NCI-H774 (cell line): Measurements from ENCODE around the gene SPAG17.
A peak's percentile ranks its signal among the peaks of the same experiment; 100 is the strongest.

ENCODE experiments used
- DNase-seq: peaks from one replicate; lab custom pipeline; 2025; lab: John Stamatoyannopoulos, UW

The SPAG17 gene

DNA sequence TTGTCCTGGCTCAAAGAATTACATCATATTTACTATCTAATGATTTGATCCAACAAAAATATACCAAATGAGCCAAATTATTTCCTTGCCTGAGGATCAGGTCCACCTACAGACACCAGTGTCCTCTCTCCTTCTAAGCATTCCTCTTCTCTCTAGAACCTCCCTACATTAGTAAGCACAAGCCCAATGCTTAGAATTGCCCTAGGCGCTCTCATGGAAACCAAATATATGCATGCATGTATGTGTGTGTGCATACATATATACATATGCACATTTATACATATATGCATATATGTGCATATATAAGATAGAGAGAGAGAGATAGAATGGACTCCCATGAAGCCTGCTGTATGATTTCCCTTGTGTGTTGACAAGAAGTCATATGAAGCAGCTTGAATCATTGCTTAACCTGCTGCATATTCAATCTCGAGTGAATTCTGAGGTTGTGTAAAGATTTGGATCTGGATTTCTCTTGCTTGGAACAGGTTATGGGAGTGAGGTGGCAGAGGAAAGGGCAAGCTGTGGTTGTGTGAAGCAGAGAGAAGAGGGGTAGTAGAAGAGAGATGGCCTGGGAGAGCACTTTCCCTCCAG lies 66.1 kb downstream of the SPAG17 start:
- DNase-seq, result no peak

DNA sequence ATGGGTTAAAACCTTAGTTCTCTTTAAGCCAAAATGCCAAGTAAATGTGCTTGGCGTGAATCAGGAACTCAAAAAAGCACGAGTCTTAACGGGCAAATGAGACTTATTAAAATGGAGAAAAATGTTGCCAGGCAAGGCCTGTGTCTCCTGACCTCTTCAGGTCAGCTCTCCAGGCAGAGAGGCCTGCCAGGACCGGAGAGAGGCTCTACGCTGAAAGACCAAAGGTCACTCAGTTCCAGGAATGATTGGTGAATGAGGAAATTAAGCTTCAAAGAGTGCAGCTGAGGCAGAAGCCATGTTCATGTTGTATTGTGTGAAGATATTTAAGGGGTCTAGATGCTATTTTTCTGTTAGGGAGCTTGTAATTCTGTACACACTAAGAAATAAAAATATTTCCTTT lies 66.6 kb downstream of the SPAG17 start:
- DNase-seq, result no peak

DNA sequence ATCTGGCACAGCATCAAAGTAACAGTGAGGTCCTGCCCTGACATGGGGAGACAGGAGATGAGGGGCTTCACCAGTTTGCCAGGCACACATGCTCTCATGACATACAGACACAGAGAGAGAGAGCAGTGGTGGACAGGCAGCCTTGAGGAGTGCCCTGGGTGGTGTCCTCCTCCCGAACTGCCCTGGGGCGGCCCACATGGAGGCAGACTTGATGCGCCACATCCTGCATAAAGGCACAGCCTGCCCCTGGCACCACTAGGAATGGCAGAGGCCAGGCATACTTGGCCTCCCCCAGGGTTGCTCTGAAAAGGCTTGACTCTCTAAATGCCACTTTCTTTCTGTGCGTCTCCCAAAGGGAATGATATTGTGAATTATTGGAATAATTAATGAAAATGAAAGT lies 67.5 kb downstream of the SPAG17 start:
- DNase-seq, result no peak

DNA sequence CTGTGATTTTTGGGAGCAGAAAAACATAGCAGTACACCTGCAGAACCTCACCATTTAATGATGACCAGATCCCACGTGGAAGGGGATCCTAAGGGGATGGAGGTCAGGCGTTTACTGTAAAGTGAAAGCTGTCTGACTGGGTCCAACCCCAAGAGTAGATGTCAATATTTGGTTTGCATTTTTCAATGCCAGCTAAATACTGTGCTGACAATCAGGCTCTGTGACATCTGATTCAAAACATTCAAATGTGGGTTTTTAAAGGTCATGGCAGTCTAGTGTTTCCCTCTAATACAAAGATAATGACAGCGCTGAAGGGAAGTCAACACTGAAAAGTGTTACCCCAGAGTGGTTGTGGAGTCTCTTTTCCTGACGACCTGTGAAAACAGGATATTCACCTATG lies 68.1 kb downstream of the SPAG17 start:
- peak; percentile 81 for DNase-seq

DNA sequence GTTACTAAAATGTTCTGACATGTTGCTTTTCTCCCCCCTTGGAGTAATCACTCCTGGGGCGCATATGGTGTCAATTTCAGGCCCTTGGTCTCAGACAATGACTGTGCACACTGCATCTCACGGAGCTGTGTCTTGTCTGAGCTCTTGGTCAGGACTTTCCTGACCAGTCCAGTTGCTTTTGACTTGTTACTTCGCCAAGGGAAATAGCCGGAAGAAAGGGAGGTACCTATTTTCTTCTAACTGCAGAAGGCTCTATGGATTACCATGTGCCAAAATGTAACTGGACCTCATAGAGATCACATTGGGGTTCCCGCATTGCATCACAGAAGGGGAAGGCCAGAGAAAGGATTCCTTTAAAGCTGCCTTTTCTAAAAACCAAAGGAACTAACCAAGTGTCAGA lies 68.6 kb downstream of the SPAG17 start:
- DNase-seq, result no peak

DNA sequence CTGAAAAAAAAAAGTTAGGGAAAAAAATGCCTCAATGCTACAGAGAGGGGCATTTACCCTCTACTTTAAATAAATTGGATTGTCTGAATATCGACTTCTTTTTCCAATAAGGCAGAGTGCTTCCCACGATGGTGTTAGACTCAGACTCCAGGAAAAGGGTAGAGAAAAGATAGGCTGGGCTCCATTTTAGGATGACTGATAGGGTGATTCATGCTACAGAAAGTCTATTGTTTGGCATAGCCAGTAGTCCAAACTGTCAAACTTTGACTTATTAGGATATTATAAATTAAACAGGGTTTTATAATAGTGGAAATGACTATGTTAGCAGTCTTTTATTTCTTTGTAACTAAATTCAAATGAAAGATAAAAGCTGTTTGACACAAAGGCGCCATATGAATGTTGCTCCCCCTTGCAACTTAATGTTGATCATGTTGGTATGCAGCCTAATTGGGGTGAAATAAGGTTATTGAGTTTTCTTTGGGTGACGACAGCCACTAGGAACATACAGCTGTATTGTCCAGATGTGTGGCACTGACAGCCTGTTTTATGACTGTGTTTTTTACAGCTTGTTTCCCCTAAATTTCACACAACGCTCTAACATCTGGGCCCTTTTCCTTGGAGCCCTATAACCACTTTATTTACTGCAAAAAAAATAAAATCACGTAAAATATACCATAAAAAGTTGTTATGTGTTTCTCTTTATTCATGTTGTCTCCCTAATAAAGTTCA lies 69.3 kb downstream of the SPAG17 start:
- no peak for DNase-seq

DNA sequence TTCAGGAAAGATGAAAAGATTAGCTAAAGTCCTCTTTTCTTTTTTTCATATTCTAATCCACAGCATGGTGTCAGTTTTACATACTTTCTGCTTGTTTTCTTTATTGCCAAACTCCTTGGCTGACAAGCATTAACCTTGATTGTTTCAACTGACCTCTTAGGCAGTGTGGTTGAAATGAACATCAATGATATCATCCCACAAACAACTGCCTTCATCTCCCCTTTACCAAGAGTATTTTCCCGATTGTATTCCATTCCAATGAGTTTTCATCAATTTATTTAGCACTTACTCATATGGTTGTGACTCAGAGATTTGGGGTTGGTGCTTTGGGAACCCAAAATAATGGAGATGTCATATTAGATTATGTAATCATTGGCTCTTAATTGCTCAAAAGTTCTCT lies 71.8 kb downstream of the SPAG17 start:
- DNase-seq, result no peak

DNA sequence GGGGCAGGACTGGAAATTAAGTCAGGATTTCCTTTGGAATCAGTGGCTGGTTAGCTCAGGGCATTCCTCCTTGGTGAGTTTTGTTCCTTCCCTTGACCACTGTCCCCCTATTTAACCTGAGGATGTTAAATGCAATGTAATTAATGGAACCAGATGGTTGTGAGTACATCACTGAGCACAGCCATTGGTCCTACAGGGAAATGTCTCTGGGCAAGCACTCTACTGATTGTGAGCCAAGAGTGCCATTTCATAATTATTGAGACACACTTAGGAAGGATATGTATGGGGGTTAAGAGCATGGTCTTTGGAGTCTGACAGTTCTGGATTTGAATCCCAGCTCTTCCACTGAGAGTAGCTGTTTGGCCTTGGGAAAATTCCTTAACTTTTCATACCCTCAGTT lies 74.4 kb downstream of the SPAG17 start:
- no peak for DNase-seq

DNA sequence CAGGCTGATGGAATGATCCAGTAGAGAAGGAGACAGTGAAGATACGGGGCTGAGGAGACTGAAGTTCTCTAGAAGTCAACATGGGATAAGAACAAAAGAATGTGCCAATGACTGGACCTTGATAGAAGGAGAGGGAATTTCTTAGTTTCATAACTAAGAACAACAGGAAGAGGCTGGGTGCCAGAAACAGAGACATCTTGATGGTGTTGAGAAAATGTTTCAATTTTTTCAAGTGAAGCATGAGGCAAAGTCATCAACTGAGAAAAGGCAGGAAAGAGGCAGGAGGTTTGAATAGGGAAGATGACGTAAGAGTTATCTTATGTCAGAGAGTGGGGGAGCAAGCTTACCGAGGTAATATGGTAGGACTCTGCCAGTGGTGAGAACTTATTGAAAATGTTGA lies 80.1 kb downstream of the SPAG17 start:
- DNase-seq, result no peak

DNA sequence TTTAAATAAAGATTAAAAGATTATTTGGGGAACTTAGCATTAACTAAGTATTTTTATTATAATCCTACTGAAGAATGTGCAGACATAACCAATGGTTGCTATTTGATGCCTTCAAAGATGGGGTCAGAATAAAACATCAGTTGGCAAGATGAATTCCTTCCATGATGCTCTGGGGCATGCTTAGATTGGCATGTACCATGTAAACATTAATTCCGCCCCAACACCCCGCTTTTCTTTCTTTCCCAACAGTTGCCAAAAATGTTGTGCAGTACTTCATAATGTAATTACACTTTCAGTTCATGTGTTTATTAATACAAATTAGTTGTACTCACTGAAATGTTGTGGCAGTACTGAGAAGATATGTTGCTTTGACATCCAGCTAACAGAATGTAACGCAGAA lies 82.6 kb downstream of the SPAG17 start:
- DNase-seq, result no peak

DNA sequence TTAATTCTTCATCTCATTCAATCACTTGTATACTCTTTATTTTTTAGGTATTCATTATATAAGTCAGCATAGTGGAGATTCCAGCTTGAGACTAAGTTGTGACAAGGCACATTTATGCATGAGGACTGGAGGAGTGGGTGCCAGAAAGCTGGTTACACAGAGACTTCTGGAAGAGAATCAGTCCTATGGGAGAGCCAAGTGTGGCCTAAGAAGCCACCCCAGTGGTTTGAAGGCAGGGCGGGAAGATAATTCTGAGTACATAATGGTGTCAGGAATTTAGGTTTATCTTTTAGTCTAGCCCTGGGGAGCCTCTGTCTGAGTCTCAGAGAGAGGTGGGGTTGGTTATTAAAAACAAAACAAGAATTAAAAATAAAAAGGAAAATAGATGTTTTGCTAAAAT lies 83.0 kb downstream of the SPAG17 start:
- no peak for DNase-seq

DNA sequence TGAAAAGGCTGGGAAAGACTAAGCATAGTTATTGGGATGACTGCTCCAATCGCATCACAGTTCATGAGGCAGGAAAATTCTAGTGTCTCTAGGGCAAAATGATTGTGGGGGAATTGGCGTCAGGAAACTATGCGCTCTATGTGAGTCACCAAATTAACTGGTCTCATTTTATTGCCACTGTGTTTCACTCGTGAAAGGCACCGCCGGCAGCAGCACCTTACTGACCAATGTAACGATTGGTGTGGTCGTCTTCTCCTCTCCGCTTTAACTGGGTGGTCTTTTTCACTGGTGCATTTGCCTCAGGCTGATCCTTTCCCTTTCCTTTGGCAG lies 83.5 kb downstream of the SPAG17 start:
- DNase-seq, result peak; percentile 37

DNA sequence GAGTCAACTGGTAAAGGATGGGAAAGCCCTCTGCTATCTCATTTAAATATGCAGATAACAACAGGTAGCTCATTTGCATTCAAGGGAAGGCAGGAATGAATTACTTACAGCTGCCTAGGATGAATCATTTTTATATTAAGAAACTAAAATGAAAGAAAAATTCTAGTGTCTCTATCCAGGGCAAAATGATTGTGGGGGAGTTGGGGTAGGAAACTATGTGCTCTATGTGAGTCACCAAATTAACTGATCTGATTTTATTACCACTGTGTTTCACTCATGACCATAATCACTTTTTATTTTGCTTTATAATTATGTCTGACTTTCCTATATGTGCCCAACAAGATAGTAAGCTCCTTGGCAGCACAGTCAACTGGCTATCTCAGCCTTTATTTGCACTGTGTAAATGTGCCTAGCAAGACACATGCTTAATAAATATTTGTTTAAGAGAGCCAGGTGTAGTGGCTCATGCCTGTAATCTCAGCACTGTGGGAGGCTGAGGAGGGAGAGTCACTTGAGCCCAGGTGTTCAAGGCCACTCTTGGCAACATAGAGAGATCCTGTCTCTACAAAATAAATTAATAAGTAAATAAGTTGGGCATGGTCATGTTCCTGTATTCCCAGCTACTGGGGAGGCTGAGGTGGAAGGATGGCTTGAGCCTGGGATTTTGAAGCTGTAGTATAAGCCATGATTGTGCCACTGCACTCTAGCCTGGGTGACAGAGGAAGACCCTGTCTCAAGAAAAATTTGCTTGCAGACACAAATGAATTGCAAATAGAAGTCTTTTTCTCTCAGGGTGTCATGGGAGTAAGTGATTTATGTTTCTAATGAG lies 84.1 kb downstream of the SPAG17 start:
- peak; percentile 90 for DNase-seq

DNA sequence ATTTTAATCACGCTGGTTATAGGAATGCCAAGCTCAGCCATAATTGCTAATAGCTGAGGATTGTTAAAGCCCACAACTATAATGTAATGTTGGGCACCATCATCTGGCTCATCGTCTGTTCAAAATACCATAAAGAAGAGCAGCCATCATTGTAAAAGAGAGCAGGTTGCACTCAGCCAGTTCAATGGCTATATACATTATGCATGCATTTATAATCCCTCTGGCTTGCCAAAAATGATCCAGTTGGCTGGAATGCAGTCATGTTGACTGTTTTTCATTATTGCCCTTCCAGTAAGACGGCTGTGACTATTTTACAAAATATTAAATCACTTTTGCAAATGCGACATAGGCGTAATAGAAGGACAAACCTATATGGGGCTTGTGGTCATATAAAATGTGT lies 85.3 kb downstream of the SPAG17 start:
- no peak for DNase-seq

DNA sequence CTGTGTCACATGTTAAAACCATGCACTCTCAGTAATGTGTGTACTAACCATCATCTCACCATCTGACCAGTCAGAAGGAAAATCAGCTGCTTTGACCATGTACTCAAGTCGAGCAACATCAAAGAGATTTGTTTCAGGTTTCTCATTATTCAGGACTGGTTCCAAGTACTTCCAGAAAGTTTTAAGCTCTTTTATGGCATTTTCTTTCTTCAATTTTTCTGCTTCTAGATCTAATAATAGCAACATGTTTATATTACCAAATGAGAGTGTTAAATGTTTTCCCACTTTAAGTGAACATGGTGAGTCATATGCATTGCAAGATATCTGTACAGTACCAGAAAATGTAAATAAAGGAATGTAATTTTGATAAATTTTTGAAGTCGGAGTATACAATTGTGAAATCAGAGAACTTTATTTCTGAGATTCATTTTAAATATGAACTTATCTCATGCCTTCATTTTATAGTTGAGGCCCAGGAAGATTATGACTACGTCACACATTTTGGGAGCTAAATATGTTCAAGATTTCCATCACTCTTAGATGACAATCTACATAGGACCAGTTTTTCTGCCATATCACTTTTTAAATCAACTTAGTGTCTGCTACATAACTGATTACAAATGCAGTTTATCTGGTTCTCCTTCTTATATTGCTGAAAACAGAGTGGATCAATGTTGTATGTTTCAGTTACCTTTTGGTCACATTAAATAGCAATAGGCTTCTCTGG lies 87.2 kb downstream of the SPAG17 start:
- no peak for DNase-seq

DNA sequence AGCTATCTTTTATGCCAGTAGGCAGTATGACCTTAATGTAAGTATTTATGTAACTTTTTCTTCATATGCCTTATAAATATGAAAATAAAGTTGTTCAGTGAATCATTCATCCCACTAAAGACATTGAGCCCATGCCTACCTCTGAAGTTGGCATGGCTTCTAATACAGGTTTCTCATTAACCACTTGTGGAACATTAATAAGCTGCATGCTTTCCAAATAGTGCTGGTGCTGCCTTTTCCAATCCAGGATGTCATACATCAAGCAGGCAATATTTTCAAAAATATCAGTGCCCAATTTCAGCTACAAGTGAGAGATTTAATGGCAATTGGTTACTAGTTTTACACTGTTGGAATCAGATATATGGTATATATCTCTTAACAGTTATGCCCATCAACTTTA lies 92.0 kb downstream of the SPAG17 start:
- DNase-seq, result no peak

DNA sequence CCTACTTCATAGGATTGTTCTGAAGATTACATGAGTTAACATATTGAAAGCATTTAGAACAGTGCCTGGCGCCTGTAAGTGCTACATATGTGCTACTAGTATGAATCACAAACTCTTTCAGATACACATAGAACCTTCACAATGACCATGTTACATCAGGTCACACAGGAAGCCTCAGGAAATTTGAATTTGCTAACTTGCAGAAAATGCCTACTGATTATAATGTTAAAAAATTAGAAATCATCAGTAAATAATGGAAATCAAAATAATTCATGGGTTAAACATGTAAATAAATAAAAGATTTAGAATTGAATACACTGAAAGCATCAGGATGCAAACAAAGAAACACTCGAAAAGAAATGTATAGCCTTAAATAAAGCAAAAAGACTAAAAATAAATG lies 94.9 kb downstream of the SPAG17 start:
- no peak for DNase-seq

DNA sequence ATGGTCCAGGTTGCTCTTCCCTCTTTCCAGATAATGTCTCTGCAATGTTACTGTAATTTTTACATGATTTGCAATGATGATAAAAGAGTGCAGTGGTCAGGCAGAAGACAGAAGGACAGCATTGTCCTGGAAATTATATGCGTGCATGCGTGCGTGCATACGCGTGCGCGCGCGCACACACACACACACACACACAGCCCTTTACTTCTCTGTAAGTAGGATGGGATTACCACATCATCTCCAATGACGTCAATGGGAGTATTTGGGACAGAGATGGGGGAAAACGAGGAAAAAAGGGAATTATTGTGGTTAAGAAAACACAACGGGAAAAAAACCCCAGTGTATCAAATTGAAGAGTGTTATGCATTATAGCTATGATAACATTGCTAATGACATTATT lies 99.7 kb downstream of the SPAG17 start:
- no peak for DNase-seq

DNA sequence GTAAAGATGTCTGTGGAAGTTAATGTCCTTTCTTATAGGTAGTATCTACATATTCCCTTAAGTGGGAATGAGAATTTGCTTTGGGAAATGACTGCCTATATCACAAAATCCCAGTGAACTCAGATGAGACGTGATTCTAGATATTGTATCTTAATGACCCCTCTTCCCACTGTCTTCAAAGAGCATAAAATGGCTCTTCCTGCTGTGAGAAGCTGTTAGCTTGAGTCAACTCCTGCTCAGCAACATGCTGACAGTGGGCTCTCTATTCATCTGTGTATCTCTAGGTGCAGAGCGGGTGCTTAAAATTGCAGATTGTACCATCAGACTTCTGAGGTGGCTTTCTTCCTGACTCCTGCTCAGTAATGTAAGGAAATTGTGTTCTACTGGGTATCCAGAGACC lies 100.6 kb downstream of the SPAG17 start:
- no peak for DNase-seq

DNA sequence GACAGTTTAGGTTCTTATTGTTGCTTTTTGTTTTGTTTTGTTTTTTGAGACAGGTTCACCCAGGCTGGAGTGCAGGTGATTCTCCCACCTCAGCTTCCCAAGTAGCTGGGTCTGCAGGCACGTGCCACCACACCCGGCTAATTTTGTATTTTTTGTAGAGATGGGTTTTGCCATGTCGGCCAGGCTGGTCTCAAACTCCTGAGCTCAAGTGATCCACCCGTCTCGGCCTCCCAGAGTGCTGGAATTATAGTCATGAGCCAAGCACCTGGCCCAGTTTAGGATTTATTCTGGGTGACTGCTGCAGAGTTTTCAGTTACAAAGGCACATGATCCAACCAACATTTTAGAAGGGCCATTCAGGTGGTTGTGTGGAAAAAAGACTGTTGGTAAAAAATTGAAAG lies 102.0 kb downstream of the SPAG17 start:
- no peak for DNase-seq

DNA sequence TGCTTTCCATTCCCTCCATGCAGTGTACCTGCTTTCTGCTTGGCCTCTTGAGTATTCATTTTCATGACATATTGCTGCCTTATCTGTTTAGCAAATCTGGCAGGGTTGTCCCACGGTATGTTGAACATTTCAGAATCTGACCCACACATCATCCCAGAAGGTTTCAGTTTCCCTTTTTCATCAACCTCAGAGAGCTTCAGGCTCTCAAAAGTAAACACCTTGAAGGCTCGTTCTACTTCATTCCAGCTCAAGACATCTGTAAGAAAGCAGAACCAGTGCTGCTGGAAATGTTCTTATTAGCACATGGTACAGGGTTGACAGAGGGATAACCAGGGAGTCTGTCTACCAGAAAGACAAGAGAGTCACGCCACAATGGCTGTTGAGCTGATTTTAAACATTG lies 103.6 kb downstream of the SPAG17 start:
- DNase-seq, result no peak

DNA sequence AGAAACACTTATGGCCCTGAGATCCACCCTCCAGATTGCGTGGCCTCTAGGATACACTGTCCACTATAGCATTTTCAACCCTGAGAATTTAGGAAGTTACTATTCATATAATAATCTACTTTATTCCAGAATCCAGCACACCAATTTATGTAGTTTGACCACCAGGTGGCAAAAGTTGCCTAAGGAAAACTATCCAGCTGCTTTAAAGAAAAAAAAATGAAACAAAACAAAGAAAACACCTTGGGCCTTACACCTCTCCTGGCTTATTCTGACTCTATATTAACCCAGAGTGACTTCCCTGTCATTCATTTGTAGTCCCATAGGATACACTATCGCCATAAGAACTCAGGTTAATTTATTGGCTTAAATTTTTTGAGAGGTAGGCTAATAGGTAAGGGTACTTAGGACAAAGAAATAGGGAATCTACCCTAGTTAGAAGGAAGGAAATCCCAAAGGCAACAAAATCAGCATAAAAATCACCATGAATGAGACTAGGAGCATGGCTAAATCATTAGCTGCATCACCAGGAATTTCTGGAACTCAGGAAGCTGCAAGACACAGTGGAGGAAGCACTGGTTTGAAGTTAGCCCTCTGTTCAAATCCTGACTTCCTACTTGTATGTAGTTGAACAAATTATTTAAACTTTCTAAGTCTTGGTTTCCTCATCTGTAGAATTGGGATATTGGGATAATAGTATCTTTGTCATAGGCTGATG lies 107.5 kb downstream of the SPAG17 start:
- DNase-seq, result peak; percentile 66
